HCT116 (cell line): ENCODE results near the gene ATP13A2. TPM values are rescaled to one million over a fixed set of nuclear protein-coding genes. Genes with fewer than 3 reads are reported as not detected.

ENCODE experiments used
- ATAC-seq: fragments of 200-7000 bp; cut with Tn5 transposase; 2 replicates; pipeline ENCODE4 v1.9.1; 2020; ENCODE audit warnings: mild to moderate bottlenecking, moderate library complexity
- BruUV-seq: library from RNA; stranded (reverse); fragments of 400-500 nt; replicated peaks from 2 replicates; lab custom pipeline; 2021; lab: Mats Ljungman, UMichigan
- CTCF ChIA-PET: fragments of 300-600 bp; sonication (Branson Sonifier 250); formaldehyde crosslinking; loops from one replicate; lab custom pipeline; 2021; ENCODE audit warnings: antibody characterized with exemption; lab: Charles Lee
- POLR2A ChIA-PET: fragments of 300-600, 350-600 bp; sonication (Branson Sonifier 250); formaldehyde crosslinking; loops from one replicate; lab custom pipeline; 2021; ENCODE audit warnings: antibody characterized with exemption; lab: Charles Lee
- RAD21 ChIA-PET, 2 experiments: fragments of 300-600 bp; sonication (Branson Sonifier 250); formaldehyde crosslinking; loops; one replicate each; lab custom pipeline; 2023; ENCODE audit warnings: low total read pairs in 2 of 2; ENCODE audit not compliant: uncharacterized antibody in 2 of 2, unreplicated experiment in 2 of 2, low non-redundant PET in 1 of 2; lab: Charles Lee
- DNase-seq: peaks from one replicate; pipeline ENCODE4 v3.0.0-alpha.2; 2010; ENCODE audit warnings: low read depth, low spot score
- H2AFZ ChIP-seq: fragments of 200-600 bp; shearing (Covaris generic), sonication (generic); 2 replicates; pipeline ENCODE4 v1.6.1; 2017; ENCODE audit warnings: low read depth, mixed run types, mixed read lengths, antibody characterized with exemption, low read length; ENCODE audit not compliant: poor library complexity, severe bottlenecking
- H3K27ac ChIP-seq: 2 replicates; pipeline ENCODE4 v1.5.1; 2012; ENCODE audit warnings: low read depth, low read length
- H3K27me3 ChIP-seq: fragments of 200-600 bp; sonication (generic); 2 replicates; pipeline ENCODE4 v1.6.1; 2016; ENCODE audit warnings: mixed run types, low read length, mixed read lengths; ENCODE audit not compliant: insufficient read depth
- H3K36me3 ChIP-seq, 2 experiments: fragments of 200-500 bp in 1 of 2; fragments of 200-600 bp in 1 of 2; sonication (Bioruptor generic) in 1 of 2; sonication (generic) in 1 of 2; 2 replicates each; pipeline versions ENCODE4 v1.5.1 to v1.6.1; 2014 to 2016; ENCODE audit warnings: low read length in 2 of 2, inconsistent platforms in 1 of 2, mixed read lengths in 1 of 2, mixed run types in 1 of 2; ENCODE audit not compliant: insufficient read depth in 2 of 2, control insufficient read depth in 1 of 2
- H3K4me1 ChIP-seq, 2 experiments: fragments of 200-600 bp in 1 of 2; sonication (generic) in 1 of 2; 2 replicates each; pipeline versions ENCODE4 v1.5.1 to v1.6.1; 2012 to 2017; ENCODE audit warnings: low read length in 2 of 2, inconsistent platforms in 1 of 2, mild to moderate bottlenecking in 1 of 2, mixed read lengths in 1 of 2, mixed run types in 1 of 2, moderate library complexity in 1 of 2; ENCODE audit not compliant: insufficient read depth in 2 of 2, control insufficient read depth in 1 of 2
- H3K4me2 ChIP-seq: fragments of 200-600 bp; sonication (generic); 2 replicates; pipeline ENCODE4 v1.6.1; 2017; ENCODE audit warnings: mixed run types, low read length, mixed read lengths
- H3K4me3 ChIP-seq, 2 experiments: fragments of 200-600 bp in 1 of 2; sonication (generic) in 1 of 2; replicated peaks in 1 of 2; 2 replicates each; pipeline ENCODE4 v1.5.1; 2011 to 2016; ENCODE audit warnings: low read length in 2 of 2, control low read depth in 1 of 2, low read depth in 1 of 2, mild to moderate bottlenecking in 1 of 2, mixed read lengths in 1 of 2, mixed run types in 1 of 2
- H3K79me2 ChIP-seq: fragments of 200-600 bp; sonication (generic); 2 replicates; pipeline ENCODE4 v1.6.1; 2017; ENCODE audit warnings: mild to moderate bottlenecking, mixed run types, low read length, moderate library complexity, mixed read lengths; ENCODE audit not compliant: insufficient read depth
- H3K9ac ChIP-seq: fragments of 200-600 bp; sonication (generic); 2 replicates; pipeline ENCODE4 v1.6.1; 2016; ENCODE audit warnings: low read length, mixed read lengths
- H3K9me2 ChIP-seq: fragments of 200-600 bp; sonication (generic), shearing (Covaris generic); 2 replicates; pipeline ENCODE4 v1.6.1; 2017; ENCODE audit warnings: mixed run types, mild to moderate bottlenecking, moderate library complexity; ENCODE audit not compliant: insufficient read depth
- H3K9me3 ChIP-seq, 2 experiments: fragments of 200-500 bp in 1 of 2; fragments of 200-600 bp in 1 of 2; sonication (Bioruptor generic) in 1 of 2; sonication (generic) in 1 of 2; 2 replicates each; pipeline ENCODE4 v1.6.1; 2014 to 2017; ENCODE audit warnings: low read length in 2 of 2, mixed read lengths in 2 of 2, inconsistent platforms in 1 of 2, low read depth in 1 of 2, mild to moderate bottlenecking in 1 of 2, mixed run types in 1 of 2, moderate library complexity in 1 of 2; ENCODE audit not compliant: control insufficient read depth in 1 of 2, insufficient read depth in 1 of 2
- H4K20me1 ChIP-seq: fragments of 200-600 bp; sonication (generic), shearing (Covaris generic); 2 replicates; pipeline ENCODE4 v1.6.1; 2017; ENCODE audit warnings: mixed run types, mild to moderate bottlenecking, moderate library complexity; ENCODE audit not compliant: insufficient read depth
- CEBPB ChIP-seq: IDR thresholded peaks from 2 replicates; pipeline ENCODE4 v1.6.1; 2012; ENCODE audit warnings: low read depth
- ELF1 ChIP-seq: IDR thresholded peaks from 2 replicates; pipeline ENCODE4 v1.6.1; 2012; ENCODE audit warnings: low read depth, borderline replicate concordance
- EZH2 ChIP-seq: fragments of 200-600 bp; sonication (generic); IDR thresholded peaks from 2 replicates; pipeline ENCODE4 v1.6.1; 2017; ENCODE audit warnings: antibody characterized with exemption, mixed run types
- FOSL1 ChIP-seq: IDR thresholded peaks from 2 replicates; pipeline ENCODE4 v1.6.1; 2012; ENCODE audit warnings: low read depth
- JUND ChIP-seq: IDR thresholded peaks from 2 replicates; pipeline ENCODE4 v1.6.1; 2012
- POLR2A ChIP-seq: IDR thresholded peaks from 2 replicates; pipeline ENCODE4 v1.7.0; 2011; ENCODE audit warnings: borderline replicate concordance; ENCODE audit not compliant: insufficient read depth, insufficient read length; ENCODE audit errors: extremely low read depth
- POLR2AphosphoS5 ChIP-seq: IDR thresholded peaks from 2 replicates; pipeline ENCODE4 v1.6.1; 2011; ENCODE audit warnings: mild to moderate bottlenecking, low read depth, low read length, moderate library complexity
- RAD21 ChIP-seq: IDR thresholded peaks from 2 replicates; pipeline ENCODE4 v1.6.1; 2012; ENCODE audit warnings: low read depth, mild to moderate bottlenecking
- SIN3A ChIP-seq: IDR thresholded peaks from 2 replicates; pipeline ENCODE4 v1.6.1; 2012; ENCODE audit warnings: low read depth
- SP1 ChIP-seq: IDR thresholded peaks from 2 replicates; pipeline ENCODE4 v1.6.1; 2012; ENCODE audit warnings: low read depth
- TCF7L2 ChIP-seq: IDR thresholded peaks from 2 replicates; pipeline ENCODE4 v1.7.0; 2011; ENCODE audit warnings: borderline replicate concordance, inconsistent platforms; ENCODE audit not compliant: insufficient read depth, insufficient read length; ENCODE audit errors: extremely low read depth
- YY1 ChIP-seq: IDR thresholded peaks from 2 replicates; pipeline ENCODE4 v1.6.1; 2011; ENCODE audit warnings: low read length, low read depth, moderate library complexity, mild to moderate bottlenecking; ENCODE audit not compliant: insufficient replicate concordance; ENCODE audit errors: extremely low read depth
- ZFX ChIP-seq: fragments of 450-650 bp; IDR thresholded peaks from 2 replicates; pipeline ENCODE4 v1.6.1; 2017
- ZNF274 ChIP-seq: fragments of 200-500 bp; sonication (Bioruptor generic); IDR thresholded peaks from 2 replicates; pipeline ENCODE4 v1.6.1; 2014; ENCODE audit warnings: mild to moderate bottlenecking, low read depth, low read length, inconsistent platforms
- intact Hi-C: fragments of 100-400 bp; cut with micrococcal nuclease; formaldehyde crosslinking; loops from 2 replicates; pipeline ENCODE4 v1.10.0; 2022
- total RNA-seq: library from RNA; stranded (reverse); gene quantifications from one replicate; pipeline ENCODE4 v1.2.1, GENCODE V29; 2021; ENCODE audit not compliant: unreplicated experiment
- TF ChIP-seq, protein P1 (sequence below): IDR thresholded peaks from 2 replicates; pipeline ENCODE4 v1.6.1; 2012
- TF ChIP-seq, protein P2 (sequence below): IDR thresholded peaks from 2 replicates; pipeline ENCODE4 v1.6.1; 2012
- TF ChIP-seq, protein P3 (sequence below), 3 experiments: fragments of 200-600 bp in 1 of 3; sonication (generic) in 1 of 3; IDR thresholded peaks in 2 of 3; conservative IDR thresholded peaks in 1 of 3; 2 replicates each; pipeline ENCODE4 v1.5.1; 2012 to 2017; ENCODE audit warnings: low read depth in 2 of 3, low read length in 2 of 3, antibody characterized with exemption in 1 of 3, borderline replicate concordance in 1 of 3, control low read depth in 1 of 3, mild to moderate bottlenecking in 1 of 3, mixed read lengths in 1 of 3, mixed run types in 1 of 3, moderate library complexity in 1 of 3; ENCODE audit not compliant: insufficient read depth in 1 of 3

Gene ATP13A2
- total RNA-seq, 1 experiment from 2014 or later: 60.5 TPM

- TF ChIP-seq, protein P1, sequence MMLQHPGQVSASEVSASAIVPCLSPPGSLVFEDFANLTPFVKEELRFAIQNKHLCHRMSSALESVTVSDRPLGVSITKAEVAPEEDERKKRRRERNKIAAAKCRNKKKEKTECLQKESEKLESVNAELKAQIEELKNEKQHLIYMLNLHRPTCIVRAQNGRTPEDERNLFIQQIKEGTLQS: no peak
- TF ChIP-seq YY1 (peak; percentile 75), RAD21 (no peak), JUND (no peak), POLR2A (peak; percentile 51), SP1 (peak; percentile 42; the same call in 1 of the 2 replicates), SIN3A (no peak; the same call in 1 of the 2 replicates), POLR2AphosphoS5 (peak; percentile 67), TCF7L2 (peak; percentile 48)
- TF ChIP-seq, protein P2, sequence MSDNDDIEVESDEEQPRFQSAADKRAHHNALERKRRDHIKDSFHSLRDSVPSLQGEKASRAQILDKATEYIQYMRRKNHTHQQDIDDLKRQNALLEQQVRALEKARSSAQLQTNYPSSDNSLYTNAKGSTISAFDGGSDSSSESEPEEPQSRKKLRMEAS: no peak
- TF ChIP-seq, all 23 proteins: peak for 7
These were observed at the start of gene ATP13A2 (continued) for GRCh38 chr1:17011439-17012307.

- ChIA-PET CTCF (interaction anchor here (0.7 to 1.2 kb wide), 2 partner anchors 14 to 345 kb away, joined by 3 read pairs; no protein-coding TSS in a partner anchor), POLR2A (no interaction called here), RAD21 (no interaction called here)
- Histone ChIP-seq H3K27me3 (no peaks in the 10 kb centered on the region), H3K9ac (no peak overlapping the region), H3K79me2 (no peaks in the 10 kb centered on the region), H4K20me1 (no peaks in the 10 kb centered on the region), H3K9me3 (no peaks in the 10 kb centered on the region; a peak in 1 of 4 replicates), H3K27ac (no peak overlapping the region), H3K36me3 (no peaks in the 10 kb centered on the region), H2AFZ (no peak overlapping the region), H3K4me1 (peaks cover 0 to 16% of the 10 kb centered on the region in 2 experiments; a peak in 2 of 4 replicates), H3K4me3 (no peak overlapping the region), H3K4me2 (no peak overlapping the region), H3K9me2 (no peaks in the 10 kb centered on the region)
- TF ChIP-seq ELF1 (no peak), EZH2 (no peak), POLR2AphosphoS5 (no peak), JUND (no peak), ZNF274 (no peak), CEBPB (no peak), YY1 (no peak), ZFX (no peak), FOSL1 (no peak)
- TF ChIP-seq, protein P3, sequence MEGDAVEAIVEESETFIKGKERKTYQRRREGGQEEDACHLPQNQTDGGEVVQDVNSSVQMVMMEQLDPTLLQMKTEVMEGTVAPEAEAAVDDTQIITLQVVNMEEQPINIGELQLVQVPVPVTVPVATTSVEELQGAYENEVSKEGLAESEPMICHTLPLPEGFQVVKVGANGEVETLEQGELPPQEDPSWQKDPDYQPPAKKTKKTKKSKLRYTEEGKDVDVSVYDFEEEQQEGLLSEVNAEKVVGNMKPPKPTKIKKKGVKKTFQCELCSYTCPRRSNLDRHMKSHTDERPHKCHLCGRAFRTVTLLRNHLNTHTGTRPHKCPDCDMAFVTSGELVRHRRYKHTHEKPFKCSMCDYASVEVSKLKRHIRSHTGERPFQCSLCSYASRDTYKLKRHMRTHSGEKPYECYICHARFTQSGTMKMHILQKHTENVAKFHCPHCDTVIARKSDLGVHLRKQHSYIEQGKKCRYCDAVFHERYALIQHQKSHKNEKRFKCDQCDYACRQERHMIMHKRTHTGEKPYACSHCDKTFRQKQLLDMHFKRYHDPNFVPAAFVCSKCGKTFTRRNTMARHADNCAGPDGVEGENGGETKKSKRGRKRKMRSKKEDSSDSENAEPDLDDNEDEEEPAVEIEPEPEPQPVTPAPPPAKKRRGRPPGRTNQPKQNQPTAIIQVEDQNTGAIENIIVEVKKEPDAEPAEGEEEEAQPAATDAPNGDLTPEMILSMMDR (IDR thresholded peaks at IDR 0.05 in 2 of 3, conservative IDR thresholded peaks at IDR 0.05 in 1 of 3; ENCODE audit: borderline replicate concordance in 1 of 3, insufficient read depth in 1 of 3, low read depth in 2 of 3, low read length in 2 of 3): no peak
- TF ChIP-seq, protein P1: no peak
- BruUV-seq: no TSS peak
- no peak for DNase-seq
- ATAC-seq: no peak
- intact Hi-C loops: loop anchor here (5.0 kb wide), 1 partner anchor 211 kb away; no protein-coding TSS in a partner anchor
These were observed 49.8 kb upstream of the ATP13A2 start for GRCh38 chr1:17061486-17061885.
